ENCODE results near the gene BICD2. TPM values are rescaled to one million over a fixed set of nuclear protein-coding genes. Genes with fewer than 3 reads are reported as not detected.

The BICD2 gene
- polyA plus RNA-seq, 3 donors = 29.3 to 30.9 (median 30.4) TPM

DNA sequence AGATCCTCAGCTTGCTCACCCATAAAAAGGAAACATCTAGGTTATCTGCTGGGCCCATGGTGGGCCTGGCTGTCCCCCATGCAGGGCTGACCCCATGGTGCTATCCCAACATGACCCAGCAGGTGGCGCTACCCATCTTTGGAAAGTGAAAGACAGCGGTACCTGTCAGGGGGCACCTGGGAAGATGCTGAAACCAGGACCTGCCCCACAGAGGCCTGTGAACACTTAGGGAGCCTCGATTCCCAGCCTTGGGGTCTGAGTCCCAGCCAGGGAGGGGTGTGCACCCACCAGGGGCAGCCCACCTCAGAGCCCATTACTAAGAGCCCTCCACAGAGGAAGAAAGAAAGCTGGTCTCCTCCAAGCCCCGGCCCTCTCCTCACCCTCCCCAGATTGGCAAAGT is 48.1 kb downstream of the BICD2 start:
- peak in 2 of 3 donors; percentile 17 to 18 for DNase-seq (ENCODE audit: low read depth in 3 of 3, low spot score in 2 of 3)

DNA sequence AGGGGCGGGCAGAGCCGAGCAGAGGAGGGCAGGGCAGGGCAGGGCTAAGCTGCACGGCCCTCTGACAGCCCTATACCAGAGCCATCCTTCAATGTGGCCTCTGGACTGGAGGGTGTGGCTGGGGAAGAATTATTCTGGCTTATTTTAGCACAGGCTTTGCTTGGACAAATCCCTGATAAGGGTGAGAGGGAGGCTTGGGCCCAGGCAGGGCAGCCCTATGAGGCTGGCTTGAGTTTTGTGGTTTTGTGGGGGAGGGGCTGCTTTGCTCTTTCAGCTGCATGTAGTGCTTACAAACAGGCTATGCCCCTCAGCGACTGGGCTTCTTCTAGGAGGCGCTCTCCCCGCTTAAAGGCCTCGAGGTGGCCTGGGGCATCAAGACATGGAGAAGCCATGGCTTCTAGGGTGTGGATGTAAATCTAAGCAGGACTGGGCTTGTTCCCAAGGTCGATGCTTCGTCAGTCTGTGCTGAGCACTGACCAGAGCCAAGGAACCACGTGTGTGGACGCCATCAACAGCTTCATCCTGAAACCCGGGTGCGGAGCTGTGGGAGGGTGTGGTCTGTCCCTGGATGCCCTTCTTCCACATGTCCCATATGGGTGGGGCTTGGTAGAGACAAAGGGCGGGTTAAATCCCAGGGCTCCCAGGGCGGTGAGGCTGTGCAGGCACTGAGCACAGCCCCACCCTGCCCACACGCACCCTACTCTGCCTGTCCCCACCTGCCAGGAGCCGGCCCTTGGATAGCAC is 49.0 kb downstream of the BICD2 start:
- DNase-seq (ENCODE audit: low read depth in 3 of 3, low spot score in 2 of 3) = no peak

DNA sequence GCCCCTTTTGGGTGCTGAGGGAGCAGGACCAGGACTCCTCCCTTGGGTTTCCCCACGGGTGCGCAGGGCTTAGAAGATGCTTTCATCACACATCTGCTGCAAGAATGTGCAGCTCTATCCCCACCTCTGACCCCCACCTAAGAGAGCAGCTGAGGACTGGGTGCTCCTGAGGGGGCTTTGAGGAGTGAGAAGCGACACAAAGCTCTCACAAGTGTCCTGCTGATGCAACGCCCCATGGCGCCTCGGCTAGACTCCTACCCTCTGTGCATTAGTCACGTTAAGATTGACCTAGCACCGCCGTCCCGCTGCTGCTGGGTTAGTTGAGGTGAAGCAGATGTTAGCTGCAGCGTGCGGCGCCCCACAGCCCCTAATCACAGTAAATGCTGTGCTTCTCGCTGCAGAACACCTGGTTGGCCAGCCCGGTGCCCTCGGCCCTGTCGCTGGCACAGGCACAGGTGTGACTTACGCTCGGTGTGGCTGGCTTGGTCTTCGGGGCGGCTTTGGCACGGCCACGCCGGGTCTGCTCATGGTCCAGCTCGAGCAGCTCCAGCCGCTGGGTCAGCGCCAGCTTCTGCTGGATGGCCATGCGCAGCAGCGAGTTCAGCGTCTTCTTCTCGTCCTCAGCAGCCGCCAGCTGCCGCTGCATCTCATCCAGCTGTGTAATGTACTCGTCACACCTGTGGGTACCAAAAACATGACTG is 49.7 kb downstream of the BICD2 start:
- DNase-seq (ENCODE audit: low read depth in 3 of 3, low spot score in 2 of 3) = no peak

DNA sequence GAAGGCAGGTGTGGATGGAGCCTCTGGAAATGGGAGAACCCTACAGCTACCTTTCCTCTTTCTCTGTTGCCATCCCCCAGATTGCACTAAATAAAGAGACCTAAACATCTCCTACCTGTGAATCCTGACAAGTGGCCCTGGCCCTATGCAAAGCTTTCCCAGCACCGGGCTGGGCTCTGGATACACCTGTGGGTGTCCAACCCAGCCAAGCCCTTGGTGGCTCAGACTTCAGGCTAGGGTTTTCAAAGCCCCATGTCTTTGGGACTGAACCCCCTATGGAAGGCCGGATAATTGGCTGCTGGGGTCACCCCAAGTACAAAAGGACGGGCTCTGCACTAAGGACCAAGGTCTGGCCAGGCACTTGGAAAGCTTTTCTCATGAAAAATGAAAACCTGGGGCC is 50.6 kb downstream of the BICD2 start:
- no peak for DNase-seq (ENCODE audit: low read depth in 3 of 3, low spot score in 2 of 3)

DNA sequence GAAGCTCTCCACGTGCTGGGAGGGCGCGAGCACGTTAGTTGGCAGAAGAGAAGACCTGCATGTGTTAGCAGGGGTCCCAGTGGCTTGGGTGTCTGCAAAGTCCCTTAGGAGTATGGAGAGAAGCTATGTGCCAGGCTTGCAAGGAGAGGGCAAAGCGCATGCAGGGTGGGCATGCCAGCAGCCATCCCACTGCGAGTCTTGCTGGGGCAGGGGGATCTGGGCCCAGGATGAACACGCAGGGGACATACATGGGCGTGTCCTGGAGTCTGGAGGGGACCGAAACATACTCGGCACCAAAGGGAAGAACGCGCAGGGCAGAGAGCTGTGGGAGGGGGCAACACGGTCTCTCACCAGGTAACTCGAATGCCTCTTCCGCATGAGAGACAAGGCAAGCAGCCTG is 51.1 kb downstream of the BICD2 start:
- no peak for DNase-seq (ENCODE audit: low read depth in 3 of 3, low spot score in 2 of 3)

DNA sequence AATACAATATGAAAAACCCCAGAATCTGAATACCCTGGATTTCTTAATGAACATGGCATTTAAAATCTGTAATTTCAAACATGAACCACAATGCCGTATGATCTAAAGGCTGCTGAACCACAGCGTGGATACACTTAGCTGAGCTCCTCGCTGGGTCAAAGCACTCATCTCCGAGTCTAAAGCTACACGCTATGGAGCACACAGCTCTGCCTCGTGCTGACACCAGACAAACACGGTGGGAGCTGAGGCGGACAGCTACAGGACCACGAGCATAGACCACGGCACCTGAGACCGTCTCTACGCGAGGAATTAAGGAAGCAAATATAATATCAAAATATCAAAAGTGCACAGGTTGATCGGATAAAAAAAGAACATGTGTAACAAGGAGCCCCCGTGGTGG is 51.9 kb downstream of the BICD2 start:
- no peak for DNase-seq (ENCODE audit: low read depth in 3 of 3, low spot score in 2 of 3)

DNA sequence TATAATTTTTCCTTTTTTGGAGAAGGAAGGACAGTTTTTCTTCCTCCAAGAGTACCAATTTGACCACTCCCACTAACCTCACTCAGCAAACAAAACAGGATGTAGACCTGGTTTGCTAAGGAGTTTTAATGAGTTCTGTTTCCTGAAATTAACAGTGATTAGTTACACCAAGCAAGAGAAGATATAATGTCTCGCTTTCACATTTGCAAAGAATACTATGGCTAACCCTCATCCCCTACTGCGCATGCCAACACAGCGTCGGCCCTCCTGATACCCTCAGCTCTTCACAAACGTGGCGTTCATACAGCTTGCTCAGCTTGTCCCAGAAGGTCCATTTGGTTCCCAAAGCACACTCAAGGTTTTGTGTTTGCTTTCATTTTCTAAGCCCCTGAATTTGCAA is 52.8 kb downstream of the BICD2 start:
- DNase-seq (ENCODE audit: low read depth in 3 of 3, low spot score in 2 of 3) = no peak

DNA sequence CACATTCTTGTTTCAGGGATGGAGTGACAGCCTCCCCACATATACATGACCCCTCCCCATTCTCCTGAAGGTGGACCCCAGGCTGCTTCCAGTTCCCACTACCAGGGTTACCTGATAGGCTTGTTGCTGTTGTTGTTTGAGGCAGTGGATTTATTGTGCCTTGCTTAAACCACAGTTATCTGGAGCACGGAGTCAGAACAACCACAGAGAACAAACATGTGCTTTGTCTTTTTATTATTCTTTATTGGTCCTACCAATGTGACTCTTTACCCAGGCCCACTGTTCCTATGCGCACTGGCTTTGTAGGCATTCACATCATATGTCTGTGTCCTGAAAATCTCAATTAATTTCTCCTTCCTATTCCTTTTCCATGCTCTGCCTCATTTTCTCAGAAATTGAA is 53.5 kb downstream of the BICD2 start:
- no peak for DNase-seq (ENCODE audit: low read depth in 3 of 3, low spot score in 2 of 3)

DNA sequence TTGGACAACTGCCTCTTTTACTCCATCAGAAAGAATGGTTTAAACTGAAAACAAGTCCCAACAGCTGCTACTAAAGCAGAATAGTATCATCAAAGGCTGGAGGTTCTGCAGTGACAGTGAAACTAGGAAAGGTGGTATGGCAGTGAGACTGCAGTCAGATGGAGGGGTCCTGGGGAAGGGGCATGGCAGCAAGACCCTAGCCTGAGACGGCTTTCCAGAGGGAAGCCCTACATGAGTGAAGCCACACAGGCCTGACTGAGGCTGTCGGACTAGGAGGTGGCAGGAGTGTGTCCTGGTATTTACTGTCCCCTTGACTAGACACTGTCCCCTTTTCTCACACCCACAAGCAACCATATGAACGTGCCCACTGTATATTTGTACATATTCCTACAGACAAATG is 54.3 kb downstream of the BICD2 start:
- DNase-seq (ENCODE audit: low read depth in 3 of 3, low spot score in 2 of 3) = no peak

DNA sequence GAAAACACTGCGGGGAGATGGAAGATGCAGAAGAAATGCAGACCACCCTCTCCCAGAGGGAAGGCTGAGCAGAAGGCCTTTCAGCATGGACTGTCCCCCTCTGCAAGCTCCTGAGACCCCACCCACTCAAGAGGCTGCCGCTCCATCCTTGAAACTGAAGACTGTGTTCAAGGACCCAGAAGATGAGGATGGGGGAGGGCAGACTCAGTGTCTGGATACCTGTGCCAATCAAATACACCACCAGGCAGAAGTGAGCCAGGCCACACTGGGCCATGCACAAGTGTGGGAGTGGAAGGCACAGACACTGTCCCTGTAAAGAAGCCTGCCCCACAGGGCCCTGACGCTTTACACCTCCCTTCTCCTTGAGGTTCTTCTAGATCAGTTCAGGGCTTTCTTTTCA is 54.7 kb downstream of the BICD2 start:
- no peak for DNase-seq (ENCODE audit: low read depth in 3 of 3, low spot score in 2 of 3)

DNA sequence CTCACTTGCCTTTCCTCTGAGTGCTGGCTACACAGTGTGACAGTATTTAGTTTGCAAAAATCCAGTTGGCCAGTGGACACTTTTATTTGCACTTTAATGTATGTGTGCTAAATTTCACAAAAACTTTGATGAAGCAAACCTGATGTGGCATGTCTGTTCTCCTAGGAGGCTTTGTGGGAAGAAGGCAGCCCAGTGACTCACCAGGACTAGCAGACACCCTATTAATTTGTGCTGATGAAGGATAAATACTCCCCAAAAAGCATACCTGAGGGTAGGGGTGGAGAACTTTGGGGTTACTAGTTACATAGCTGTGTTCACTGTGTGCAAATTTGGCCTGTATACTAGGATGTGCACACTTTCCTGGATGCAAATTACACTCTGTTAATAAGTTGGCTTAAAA is 55.4 kb downstream of the BICD2 start:
- DNase-seq (ENCODE audit: low read depth in 3 of 3, low spot score in 2 of 3) = no peak

DNA sequence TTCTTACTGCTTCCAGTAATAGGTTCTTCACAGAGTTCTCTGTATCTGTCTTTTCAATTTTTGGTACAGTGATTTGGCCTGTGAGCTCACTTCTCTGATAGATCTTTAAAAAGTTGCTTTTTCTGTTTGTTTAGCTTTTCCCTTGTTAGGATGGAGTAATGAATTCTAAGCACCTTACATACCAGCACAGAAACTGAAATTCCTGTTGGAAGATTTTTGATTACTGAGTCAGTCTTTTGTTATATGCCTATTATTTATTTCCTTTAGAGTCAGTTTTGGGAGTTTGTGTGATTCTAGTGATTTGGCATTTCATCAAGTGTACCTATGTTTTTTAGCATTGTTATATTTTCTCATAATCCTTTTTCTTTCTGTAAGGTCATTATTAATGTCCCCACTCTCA is 57.1 kb downstream of the BICD2 start:
- DNase-seq (ENCODE audit: low read depth in 3 of 3, low spot score in 2 of 3) = no peak

DNA sequence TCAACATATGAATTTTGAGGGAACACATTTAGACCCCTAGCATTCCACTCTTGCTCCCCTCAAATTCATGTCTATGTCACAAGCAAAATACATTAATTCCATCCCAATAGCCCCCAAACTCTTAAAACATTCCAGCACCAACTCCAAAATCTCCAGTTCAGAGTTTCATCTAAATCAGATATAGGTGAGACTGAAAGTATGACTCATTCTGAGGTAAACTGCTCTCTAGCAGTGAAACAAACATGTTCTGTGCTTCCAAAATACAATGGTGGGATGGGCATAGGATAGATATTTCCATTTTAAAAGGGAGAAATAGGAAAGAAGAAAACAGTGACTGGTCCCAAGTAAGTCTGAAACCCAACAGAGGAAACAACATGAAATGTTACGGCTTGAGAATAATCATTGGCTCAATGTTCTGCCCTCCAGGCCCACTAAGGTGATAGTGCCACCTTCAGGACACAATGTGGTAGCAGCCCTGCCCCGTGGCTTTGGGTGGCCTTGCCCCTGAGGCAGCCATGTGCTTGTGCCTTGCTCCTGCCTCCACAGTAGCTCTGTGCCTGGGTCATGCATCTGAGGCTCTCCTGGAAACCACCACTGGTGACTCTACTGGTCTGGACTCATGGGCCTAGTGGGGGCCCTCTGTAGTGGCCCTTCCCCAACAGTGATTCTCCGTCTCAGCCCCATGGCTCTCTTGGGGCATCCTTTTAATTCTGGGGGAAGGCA is 58.3 kb downstream of the BICD2 start:
- no peak for DNase-seq (ENCODE audit: low read depth in 3 of 3, low spot score in 2 of 3)

DNA sequence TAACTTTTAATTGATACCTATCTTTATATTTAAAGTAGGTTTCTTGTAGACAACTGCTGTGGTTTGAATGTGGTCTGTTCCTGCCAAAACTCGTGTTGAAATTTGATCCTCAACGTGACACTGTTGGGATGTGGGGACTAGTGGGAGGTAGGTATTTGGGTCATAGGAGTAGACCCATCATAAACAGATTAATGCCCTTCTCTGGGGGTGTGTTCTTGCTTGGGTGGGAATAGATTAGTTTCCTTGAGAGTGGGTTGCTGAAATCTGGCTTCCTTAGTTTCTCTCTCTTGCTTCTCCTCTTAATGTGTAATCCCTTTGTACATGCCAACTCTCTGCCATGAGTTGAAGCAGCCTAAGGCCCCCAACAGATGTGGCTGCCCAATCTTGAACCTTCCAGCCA is 60.1 kb downstream of the BICD2 start:
- DNase-seq (ENCODE audit: low read depth in 3 of 3, low spot score in 2 of 3) = no peak

DNA sequence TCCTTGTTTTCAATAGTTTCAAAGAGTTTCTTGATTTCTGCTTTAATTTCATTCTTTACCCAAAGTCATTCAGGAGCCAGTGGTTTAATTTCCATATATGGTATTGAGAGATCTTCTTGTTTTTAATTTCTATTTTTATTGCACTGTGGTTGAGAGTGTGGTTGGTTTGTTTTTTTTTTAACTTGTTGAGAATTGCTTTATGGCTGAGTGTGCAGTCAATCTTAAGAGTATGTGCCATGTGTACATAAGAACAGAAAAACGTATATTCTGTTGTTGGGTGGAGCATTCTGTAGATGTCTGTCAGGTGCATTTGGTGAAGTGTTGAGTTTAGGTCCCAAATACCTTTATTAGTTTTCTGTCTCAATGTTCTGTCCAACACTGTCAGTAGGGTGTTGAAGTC is 68.0 kb downstream of the BICD2 start:
- DNase-seq (ENCODE audit: low read depth in 3 of 3, low spot score in 2 of 3) = no peak

DNA sequence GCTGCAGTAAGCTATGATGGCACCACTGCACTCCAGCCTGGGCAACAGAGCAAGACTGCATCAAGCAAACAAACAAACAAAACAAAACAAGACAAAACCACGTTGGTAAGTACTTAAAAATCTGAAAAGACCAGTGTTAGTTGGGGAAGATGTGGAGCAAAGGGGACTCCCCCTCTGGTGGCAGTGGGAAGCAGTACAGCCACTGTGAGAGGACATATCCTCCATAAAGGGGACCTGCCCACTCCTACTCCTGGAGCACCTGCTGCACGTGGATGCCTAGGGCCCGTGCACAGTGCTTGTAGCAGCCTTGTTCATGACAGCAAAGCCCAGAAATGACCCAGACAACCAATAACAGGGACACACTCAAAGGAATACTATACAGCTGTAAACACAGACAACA is 77.7 kb downstream of the BICD2 start:
- no peak for DNase-seq (ENCODE audit: low read depth in 3 of 3, low spot score in 2 of 3)

DNA sequence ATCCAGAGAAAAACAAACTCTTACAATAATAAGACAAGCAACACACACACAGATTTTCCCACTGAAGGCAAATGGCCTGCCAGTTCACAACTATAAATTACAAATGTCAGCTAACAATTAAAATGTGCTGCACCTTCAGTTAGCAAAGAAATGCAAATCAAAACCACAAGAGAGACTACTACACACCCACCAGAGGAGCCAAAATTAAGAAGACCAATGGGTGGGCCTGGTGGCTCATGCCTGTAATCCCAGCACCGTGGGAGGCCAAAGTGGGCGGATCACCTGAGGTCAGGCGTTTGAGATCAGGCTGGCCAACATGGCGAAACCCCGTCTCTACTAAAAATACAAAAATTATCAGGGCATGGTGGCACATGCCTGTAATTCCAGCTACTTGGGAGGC is 79.6 kb downstream of the BICD2 start:
- no peak for DNase-seq (ENCODE audit: low read depth in 3 of 3, low spot score in 2 of 3)

DNA sequence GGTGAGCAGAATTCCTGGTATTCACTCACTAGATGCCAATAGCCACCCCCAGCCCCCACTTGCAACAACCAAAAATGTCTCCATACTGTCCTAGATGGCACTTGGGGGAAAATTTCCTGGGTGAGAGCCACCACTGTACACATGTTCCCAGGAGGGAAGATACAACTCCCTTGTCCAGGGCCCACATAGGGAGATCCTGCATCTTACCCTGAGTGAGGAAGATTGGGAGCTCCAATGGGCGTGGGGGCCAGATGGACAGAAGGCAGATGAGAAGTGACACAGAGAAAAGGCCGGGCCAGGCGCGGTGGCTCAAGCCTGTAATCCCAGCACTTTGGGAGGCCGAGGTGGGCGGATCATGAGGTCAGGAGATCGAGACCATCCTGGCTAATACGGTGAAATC is 82.4 kb downstream of the BICD2 start:
- no peak for DNase-seq (ENCODE audit: low read depth in 3 of 3, low spot score in 2 of 3)

DNA sequence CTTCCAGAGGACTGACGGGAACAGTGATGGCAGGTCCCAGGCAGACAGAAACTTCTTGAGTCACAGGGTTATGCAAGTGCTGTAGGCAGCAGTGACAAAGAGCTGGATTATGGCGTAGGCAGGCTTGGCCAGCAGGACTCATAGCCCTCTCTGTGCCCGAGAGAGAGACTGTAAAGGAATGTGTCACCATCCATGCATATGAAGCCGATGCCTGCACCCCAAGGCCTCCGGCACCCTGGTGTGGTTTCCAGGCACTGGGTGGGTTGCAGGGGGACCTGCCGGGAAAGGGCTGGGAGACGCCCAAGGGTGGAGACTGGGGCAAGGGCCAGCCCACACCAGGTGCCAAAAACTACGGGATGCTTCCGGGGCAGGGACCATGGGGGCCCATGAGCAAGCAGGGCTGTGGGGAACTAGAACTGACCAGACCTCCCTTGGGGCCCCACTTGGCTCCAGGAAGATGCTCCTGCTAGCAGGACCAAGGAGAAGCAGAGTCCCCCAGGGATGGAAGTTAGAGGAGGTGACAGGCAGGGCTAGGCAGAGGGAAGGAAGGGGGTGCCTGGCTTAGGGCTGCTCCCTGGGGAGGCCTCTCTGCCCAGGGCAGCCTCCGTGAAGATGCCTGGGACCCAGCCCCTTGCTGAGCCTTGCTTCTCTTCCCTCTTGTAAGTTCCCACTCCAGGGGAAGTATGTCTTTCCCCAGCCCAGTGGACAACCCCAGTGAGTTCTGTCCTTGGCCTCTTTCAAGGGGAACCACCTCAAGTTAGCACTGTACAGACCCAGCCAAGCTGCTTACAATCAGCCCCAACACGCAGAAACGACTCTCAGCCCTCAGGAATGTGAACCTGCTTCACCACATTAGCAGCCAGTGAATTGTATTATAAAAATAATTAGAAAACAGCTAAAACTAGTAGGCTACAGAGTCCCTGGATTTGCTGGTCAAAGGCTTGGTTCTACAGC is 84.2 kb downstream of the BICD2 start:
- DNase-seq (ENCODE audit: low read depth in 3 of 3, low spot score in 2 of 3) = no peak

DNA sequence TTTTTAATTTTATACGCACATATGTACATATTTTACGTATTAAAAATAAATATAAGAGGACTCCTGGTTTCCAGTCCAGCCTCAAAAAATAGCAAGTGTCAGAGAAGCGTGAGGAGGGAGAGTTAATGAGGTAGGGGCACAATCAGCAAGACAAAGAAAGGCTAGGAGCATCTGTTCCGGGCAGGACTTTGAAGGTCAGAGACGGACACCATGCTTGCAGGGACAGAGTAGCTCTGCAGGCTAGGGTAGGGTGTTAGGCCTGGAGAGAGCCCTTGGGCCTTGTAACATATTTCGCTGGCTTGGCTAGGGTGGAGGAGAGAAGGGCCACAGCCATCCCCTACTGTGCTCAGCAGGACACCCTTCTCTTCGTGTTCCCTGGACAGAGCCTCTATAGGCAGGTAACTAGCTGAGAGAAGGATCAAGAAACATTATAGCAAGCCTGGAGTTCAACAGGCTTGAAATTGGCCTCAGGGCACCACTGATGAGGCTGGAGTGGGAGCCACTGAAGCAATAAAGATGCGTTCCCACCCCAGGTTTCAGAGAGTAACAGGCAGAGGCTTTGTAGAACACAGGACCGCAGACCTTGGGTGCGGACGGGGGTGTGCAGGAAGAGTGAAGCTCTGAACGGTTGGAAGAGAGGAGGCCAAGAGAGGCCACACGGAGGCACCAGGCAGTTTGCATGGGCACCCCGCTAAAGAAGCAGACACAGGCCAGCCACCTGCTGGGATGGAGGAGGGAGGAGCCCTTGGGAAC is 85.0 kb downstream of the BICD2 start:
- no peak for DNase-seq (ENCODE audit: low read depth in 3 of 3, low spot score in 2 of 3)
